Measurements from ENCODE around the gene GABPB2.

The GABPB2 gene

DNA sequence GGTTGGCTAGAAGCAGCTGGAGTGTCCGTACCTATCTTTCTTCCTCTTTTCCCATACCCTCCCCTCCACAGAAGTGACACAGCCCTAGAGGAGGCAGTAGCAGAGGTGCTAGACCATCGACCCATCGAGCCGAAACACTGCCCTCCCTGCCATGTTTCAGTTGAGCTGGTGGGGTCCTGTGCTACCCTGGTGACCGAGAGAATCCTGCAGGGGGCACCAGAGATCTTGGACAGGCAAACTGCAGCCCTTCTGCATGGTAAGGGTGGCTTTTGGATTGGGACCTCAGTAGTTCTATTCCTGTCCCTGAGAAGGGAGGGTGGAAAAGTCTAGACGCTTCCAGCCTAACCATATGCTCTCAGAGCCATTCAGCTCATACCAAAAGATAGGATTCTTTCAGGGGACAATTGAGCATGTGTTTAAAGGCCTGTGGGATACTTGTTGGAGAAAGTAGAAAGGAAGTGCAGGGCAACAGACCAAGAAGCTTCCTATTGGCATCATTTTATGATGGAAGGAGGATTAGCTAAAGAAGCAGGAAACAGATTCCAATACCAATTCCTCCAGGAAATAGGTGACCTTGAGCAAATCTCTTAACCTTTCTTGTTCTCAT lies 45.9 kb upstream of the GABPB2 start (continued):
- TF ChIP-seq GFI1B (tag by site-specific recombination; IDR thresholded peaks at IDR 0.05) (no peak), GLIS1 (tag by site-specific recombination; IDR thresholded peaks at IDR 0.05) (0 out of 2 replicates have a peak, but pooled peaks have one; percentile 13), ZSCAN30 (tag by site-specific recombination; IDR thresholded peaks at IDR 0.05) (no peak), ZNF660 (tag by site-specific recombination; IDR thresholded peaks at IDR 0.05) (no peak), ZNF175 (tag by site-specific recombination; IDR thresholded peaks at IDR 0.05) (no peak), ZXDB (tag by site-specific recombination; IDR thresholded peaks at IDR 0.05) (no peak), PRDM1 (tag by site-specific recombination; IDR thresholded peaks at IDR 0.05) (no peak), ZNF341 (tag by site-specific recombination; IDR thresholded peaks at IDR 0.05; ENCODE audit: low read depth) (no peak), ZBTB17 (tag by site-specific recombination; IDR thresholded peaks at IDR 0.05) (0 out of 2 replicates have a peak, but pooled peaks have one; percentile 44), ZBTB21 (tag by site-specific recombination; IDR thresholded peaks at IDR 0.05) (no peak), ZNF600 (tag by site-specific recombination; IDR thresholded peaks at IDR 0.05) (peak; percentile 69; the same call in 1 of the 2 replicates), ZNF302 (tag by site-specific recombination; IDR thresholded peaks at IDR 0.05; ENCODE audit: low read depth) (no peak), ZNF555 (tag by site-specific recombination; conservative IDR thresholded peaks at IDR 0.05) (no peak)
- TF ChIP-seq, protein P1, sequence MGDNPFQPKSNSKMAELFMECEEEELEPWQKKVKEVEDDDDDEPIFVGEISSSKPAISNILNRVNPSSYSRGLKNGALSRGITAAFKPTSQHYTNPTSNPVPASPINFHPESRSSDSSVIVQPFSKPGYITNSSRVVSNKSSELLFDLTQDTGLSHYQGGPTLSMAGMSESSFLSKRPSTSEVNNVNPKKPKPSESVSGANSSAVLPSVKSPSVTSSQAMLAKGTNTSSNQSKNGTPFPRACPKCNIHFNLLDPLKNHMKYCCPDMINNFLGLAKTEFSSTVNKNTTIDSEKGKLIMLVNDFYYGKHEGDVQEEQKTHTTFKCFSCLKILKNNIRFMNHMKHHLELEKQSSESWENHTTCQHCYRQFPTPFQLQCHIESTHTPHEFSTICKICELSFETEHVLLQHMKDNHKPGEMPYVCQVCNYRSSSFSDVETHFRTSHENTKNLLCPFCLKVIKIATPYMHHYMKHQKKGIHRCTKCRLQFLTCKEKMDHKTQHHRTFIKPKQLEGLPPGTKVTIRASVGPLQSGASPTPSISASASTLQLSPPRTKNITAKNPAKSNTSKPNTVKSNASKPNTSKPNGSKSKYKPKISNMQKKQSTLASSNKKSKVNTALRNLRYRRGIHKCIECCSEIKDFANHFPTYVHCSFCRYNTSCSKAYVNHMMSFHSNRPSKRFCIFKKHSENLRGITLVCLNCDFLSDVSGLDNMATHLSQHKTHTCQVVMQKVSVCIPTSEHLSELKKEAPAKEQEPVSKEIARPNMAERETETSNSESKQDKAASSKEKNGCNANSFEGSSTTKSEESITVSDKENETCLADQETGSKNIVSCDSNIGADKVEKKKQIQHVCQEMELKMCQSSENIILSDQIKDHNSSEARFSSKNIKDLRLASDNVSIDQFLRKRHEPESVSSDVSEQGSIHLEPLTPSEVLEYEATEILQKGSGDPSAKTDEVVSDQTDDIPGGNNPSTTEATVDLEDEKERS (tag by site-specific recombination; IDR thresholded peaks at IDR 0.05): no peak
- TF ChIP-seq, protein P2, sequence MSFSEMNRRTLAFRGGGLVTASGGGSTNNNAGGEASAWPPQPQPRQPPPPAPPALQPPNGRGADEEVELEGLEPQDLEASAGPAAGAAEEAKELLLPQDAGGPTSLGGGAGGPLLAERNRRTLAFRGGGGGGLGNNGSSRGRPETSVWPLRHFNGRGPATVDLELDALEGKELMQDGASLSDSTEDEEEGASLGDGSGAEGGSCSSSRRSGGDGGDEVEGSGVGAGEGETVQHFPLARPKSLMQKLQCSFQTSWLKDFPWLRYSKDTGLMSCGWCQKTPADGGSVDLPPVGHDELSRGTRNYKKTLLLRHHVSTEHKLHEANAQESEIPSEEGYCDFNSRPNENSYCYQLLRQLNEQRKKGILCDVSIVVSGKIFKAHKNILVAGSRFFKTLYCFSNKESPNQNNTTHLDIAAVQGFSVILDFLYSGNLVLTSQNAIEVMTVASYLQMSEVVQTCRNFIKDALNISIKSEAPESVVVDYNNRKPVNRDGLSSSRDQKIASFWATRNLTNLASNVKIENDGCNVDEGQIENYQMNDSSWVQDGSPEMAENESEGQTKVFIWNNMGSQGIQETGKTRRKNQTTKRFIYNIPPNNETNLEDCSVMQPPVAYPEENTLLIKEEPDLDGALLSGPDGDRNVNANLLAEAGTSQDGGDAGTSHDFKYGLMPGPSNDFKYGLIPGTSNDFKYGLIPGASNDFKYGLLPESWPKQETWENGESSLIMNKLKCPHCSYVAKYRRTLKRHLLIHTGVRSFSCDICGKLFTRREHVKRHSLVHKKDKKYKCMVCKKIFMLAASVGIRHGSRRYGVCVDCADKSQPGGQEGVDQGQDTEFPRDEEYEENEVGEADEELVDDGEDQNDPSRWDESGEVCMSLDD (tag by site-specific recombination; IDR thresholded peaks at IDR 0.05): no peak
- TF ChIP-seq, protein P3, sequence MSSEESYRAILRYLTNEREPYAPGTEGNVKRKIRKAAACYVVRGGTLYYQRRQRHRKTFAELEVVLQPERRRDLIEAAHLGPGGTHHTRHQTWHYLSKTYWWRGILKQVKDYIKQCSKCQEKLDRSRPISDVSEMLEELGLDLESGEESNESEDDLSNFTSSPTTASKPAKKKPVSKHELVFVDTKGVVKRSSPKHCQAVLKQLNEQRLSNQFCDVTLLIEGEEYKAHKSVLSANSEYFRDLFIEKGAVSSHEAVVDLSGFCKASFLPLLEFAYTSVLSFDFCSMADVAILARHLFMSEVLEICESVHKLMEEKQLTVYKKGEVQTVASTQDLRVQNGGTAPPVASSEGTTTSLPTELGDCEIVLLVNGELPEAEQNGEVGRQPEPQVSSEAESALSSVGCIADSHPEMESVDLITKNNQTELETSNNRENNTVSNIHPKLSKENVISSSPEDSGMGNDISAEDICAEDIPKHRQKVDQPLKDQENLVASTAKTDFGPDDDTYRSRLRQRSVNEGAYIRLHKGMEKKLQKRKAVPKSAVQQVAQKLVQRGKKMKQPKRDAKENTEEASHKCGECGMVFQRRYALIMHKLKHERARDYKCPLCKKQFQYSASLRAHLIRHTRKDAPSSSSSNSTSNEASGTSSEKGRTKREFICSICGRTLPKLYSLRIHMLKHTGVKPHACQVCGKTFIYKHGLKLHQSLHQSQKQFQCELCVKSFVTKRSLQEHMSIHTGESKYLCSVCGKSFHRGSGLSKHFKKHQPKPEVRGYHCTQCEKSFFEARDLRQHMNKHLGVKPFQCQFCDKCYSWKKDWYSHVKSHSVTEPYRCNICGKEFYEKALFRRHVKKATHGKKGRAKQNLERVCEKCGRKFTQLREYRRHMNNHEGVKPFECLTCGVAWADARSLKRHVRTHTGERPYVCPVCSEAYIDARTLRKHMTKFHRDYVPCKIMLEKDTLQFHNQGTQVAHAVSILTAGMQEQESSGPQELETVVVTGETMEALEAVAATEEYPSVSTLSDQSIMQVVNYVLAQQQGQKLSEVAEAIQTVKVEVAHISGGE (tag by site-specific recombination; conservative IDR thresholded peaks at IDR 0.05; ENCODE audit: low read depth): no peak

DNA sequence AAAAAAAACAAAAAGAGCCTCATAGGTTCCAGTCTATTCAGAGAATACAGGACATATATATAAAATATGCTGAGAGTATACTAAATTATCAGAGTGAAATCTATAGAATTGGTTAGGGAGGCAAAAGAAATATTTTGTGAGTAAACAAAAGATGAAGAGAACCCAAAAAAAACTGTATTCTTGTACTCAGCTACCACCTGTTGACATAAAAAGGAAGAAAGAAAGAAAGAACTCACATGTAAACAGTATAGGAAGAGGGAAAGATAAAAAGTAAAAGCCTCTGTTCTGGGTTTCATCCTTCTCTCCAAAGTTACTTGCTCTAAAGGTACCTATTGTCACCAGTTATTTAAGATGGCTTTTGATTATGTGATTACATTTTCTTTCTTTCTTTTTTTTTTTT lies 44.1 kb upstream of the GABPB2 start:
- ChIA-PET CTCF (interaction anchor here (0.6 to 1.6 kb wide), 2 partner anchors 33 to 39 kb away, joined by 3 to 4 read pairs; no protein-coding TSS in a partner anchor), POLR2A (interaction anchor here (1.0 kb wide), 1 partner anchor 21 kb away, joined by 3 read pairs; the partner anchor contains the start of gene C1orf56)
- H3K4me3 ChIP-seq (ENCODE audit: low read depth, low read length): no peak overlapping the region
- H3K27ac ChIP-seq (ENCODE audit: extremely low read depth, low read depth, low read length): no peak overlapping the region
- H3K36me3 ChIP-seq (ENCODE audit: control insufficient read depth in 2 of 2, insufficient read depth in 1 of 2, low read length in 2 of 2): peaks cover 54 to 69% of the 10 kb centered on the region in 2 experiments
- TF ChIP-seq ZBTB8A (tag by site-specific recombination; IDR thresholded peaks at IDR 0.05) (no peak), ZNF514 (tag by site-specific recombination; IDR thresholded peaks at IDR 0.05) (no peak), ZNF548 (tag by site-specific recombination; IDR thresholded peaks at IDR 0.05) (no peak), KLF1 (tag by site-specific recombination; IDR thresholded peaks at IDR 0.05) (no peak), SCRT2 (tag by site-specific recombination; IDR thresholded peaks at IDR 0.05) (peak; percentile 66; the same call in 1 of the 2 replicates), SCRT1 (tag by site-specific recombination; IDR thresholded peaks at IDR 0.05; ENCODE audit: borderline replicate concordance) (peak; percentile 50; the same call in 1 of the 2 replicates)
- H3K9me3 ChIP-seq (ENCODE audit: control insufficient read depth, insufficient read depth, low read depth, low read length): no peaks in the 10 kb centered on the region
- no peaks in the 10 kb centered on the region for H3K4me1 ChIP-seq (ENCODE audit: control insufficient read depth, insufficient read depth, low read length)

Data from HEK293 (cell line).